Measurements from ENCODE around the gene SPAG4.

SPAG4 gene

DNA sequence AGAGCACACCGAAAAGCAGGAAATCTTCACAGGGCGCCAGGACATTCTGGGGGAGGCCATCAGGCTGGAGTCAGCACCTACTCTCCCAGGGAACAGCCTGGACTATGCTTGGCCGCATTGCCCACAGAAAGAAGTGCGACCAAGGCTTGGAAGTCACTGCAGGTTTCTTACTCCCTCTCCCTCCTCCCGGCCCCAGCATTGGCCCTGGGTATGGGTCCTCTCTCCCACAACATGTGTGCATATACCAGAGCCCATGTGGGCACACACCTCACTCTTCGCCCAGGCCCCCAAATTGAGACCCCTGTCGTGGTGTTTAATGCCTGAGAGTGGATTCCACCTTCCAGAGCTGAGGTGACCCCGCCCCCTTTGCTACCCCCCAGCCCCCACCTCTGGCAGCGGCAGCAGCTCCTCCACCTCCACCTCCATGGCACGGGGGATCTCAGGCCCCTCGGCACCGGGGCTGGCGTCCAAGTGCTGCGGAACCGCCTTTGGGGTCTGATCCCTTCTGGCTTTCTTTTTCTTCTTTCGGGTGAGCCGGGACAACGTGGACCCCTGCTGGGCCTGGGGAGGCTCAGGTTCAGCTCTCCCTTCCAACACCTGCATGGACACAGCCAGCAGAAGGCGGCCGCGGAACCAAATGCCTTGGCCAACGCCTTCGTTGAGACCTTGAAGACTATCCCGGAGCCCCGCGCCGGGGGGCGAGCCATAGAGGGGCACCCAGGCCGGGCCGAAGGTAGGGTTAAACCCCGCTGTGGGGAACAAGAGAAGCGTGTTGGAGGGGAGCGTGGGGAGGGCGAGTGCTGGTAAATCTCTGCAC lies 15.2 kb upstream of the SPAG4 start:
- no peak for DNase-seq

DNA sequence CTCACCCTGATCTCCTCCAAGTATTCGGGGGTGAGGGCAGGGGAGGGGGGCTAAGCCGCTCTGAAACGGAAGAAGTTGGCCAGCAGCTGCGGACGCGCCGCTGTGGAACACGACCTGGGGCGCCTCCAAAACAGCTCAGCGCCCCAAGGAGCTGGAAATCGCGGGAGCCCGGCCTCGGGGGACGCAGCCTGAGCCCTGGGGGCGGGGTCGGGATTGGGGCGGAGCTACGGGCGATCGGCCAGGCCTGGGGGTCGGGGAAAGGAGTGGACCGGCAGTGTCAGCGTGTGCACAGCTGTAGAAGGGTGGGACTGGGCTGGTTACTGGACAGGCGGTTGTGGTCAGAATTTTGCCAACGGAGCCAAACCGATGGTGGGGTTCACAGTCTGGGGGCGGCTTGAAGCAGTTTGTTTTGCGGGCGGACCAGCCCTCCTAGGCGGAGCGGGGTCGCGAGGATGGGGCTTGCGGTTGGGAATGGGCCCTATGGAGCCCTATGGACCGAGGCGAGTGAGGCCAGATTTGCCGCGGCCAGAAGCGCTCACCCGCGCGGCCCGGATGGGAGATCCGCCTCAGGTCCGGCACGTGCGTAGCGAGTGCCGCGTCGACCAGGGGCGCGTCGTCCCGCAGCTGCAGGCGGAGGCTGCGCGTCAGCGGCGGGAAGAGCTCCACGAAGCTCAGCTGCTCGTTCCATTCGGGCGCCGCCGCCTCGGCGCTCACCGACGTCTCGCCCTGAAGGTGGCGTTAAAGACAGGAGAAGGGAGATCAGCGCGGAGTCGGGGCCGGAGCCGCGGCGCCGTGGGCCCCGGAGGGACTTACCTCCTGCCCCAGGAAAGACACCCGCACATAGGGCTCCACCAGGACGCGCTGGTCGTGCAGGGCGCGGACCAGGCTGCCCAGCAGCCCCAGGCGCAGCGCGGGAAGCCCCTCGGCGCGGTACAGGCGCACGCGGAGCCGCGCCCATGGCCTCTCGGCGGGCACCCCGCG lies 14.3 kb upstream of the SPAG4 start:
- DNase-seq, result peak; percentile 79

DNA sequence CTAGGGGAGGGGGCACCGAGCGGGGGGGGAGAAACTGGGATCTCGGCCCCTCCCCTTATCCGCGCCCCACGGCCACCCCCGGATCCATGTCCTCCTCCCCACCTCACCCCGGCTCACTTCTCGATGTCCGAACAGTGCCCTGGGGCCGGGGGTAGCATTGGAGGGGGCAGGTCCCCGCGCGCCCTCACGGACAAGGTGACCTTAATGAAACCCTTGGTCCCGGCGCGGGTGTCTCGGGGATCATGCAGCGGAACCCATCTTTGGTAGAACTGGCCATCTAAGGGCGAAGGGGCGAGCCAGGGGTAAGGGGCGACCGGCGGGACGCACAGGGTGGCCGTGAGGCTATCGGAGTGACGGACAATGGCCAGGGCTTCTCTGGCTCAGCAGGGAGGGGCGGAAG lies 13.6 kb upstream of the SPAG4 start:
- no peak for DNase-seq

DNA sequence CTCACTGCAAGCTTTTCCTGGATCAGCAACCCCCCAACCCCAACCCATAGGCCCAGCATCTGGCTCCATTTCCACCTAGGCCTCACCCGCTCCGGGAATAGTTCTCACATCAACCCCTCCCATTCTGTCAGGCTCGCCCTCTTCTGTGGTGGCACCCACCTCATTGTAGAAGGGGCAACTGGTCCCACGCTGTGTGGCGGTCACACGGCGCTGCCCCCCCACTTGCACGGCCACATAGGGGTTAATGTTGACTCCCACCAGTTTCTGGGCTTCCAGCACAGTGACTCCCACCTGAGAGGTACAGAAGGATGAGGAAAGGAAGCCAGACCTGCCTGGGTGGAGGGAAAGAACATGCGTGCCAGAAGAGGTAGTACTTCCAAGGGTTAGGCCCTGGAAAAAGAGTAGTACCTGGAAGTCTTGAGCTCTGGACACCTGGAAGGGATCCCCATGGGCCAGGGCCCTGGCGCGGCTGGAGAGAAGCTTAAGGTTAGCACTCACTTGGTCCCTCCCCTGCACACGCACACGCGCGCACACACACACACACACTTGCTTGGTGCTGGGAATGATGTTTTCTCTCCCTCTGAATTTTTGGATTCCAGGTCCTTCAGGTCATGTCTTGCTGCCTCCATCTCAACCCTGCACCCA lies 12.7 kb upstream of the SPAG4 start:
- no peak for DNase-seq

DNA sequence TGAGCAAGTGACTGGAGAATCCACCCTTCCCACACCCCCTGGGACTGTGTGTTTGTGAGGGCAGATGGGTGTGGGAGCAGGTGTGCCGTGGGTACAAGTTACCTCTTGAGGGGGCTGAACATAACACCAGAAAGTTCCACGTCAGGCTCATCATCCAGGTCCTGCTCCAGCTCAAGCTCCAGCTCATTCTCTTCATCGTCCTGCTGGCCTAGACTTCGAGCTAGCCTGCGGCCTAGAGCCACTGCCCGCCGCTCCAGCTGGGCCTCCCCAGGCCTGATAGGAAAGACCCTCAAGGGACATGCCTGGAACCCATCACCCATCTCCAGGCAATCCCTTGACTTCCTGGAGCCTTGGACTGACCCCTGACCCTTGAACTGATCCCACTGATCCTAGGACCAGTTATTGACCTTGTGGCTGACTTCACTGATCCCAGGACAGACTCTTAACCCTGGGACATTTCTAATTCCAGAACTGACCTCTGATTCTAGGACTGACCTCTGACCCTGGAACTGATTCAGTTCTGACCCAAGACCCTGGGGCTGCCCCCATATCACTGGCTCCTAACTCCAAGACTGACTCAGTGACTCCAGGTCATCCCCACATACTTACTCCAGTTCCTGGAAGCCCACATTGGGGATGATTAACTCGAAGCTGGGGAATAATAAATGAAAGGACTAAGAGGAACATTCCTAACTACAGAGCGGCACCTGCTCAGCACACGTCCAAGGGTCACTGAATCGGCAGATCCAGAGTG lies 11.8 kb upstream of the SPAG4 start:
- DNase-seq, result no peak

DNA sequence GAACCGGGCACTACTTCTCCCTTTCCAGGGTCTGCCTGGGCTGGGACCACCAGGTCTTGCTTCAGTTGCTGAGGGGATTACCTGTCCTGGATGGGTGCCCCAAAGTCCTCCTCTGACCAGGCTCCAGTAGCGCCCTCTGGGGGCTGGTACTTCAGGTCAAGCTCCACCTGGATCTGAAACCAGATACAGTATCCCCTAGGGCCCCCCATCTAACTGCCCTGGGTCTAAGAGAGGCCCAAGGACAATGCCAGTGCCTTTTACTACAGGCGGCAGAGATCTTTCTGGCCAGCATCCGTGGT lies 11.2 kb upstream of the SPAG4 start:
- peak; percentile 13 for DNase-seq

DNA sequence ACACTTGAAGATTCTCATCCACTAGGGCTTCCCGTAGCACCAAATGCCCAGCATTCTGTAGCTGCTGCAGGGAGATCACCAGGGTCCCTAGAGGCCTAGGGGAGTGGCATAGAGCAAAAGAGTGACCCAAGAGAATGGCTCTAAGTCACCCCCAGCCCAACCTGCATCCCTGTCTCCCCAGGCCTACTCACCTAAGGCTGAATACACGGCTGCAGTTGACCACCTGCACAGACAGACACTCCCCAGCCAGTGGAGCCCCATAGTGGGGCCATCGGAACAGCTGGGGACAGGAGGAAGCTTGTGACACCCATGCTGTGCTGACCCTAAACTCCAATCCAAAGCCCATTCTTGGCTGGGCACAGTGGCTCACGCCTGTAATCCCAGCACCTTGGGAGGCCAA lies 9.5 kb upstream of the SPAG4 start:
- DNase-seq, result no peak

DNA sequence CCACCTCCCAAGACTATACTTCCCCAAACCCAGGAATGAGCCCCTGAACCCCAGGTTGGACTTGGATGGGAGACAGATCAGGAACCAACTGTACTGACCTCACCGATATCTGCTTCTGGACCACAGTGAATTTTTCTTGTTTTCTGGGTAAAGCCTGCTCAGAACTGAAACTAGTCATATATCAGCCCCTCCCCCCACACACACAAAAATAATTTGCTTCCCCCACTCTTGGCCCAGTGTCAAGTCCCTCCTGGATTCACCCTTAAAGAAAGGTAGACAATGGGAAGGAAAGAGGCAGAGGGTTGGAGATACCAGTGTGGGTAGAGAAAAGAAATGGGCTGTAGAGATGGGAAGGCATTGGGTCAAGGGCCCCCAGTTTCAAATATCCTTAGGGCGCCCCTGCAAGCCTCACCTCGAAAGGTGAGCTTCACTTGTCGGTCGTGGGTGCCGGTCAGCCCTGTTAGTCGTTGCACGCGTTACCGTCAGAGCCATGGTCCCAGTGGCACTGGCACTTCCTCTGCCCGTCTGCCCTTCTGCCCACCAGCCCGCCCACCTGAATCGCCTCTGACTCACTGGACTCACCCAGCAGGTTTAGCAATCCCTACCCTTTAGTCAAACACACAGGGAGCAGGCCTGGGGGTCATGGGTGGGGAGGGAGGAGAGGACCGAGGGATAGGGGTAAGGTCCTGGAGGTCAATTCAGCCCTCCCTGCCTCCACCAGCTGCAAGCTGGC lies 8.5 kb upstream of the SPAG4 start:
- DNase-seq, result no peak

DNA sequence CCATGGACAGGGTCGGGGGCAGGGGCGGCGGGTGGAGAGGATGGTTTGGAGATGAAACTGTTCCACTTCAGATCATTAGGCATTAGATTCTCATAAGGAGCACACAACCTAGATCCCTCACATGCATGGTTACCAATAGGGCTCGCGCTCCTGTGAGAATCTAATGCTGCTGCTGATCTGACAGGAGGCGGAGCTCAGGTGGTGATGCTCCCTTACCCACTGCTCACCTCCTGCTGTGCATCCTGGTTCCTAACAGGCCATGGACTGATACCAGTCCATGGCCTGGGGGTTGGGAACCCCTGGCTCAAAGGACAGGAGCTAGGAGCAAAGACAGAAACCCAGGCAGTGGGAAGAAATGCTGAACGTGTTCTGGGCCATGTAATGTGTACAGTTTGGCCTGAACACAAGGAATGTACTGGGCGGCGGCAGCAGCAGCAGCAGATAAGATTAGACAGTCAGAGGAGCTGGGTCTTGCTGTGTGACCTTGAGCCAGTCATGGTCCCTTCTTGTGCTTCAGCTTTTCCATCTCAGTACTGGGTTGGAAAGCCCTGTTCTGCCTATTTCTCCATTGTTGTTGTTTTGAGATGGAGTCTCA lies 4.7 kb upstream of the SPAG4 start:
- no peak for DNase-seq

DNA sequence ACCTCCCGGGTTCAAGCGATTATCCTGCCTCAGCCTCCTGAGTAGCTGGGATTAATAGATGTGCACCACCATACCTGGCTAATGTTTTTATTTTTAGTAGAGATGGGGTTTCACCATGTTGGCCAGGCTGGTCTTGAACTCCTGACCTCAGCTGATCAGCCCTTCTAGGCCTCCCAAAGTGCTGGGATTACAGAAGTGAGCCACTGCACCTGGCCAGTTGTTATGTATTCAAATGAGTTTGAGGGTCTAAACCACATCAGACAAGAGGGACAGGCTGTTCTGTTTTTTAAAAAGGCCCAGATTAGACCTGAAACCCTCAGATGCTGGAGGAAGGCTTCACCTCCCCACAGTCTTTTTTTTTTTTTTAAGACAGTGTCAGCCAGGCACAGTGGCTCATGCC lies 4.1 kb upstream of the SPAG4 start:
- DNase-seq, result no peak

DNA sequence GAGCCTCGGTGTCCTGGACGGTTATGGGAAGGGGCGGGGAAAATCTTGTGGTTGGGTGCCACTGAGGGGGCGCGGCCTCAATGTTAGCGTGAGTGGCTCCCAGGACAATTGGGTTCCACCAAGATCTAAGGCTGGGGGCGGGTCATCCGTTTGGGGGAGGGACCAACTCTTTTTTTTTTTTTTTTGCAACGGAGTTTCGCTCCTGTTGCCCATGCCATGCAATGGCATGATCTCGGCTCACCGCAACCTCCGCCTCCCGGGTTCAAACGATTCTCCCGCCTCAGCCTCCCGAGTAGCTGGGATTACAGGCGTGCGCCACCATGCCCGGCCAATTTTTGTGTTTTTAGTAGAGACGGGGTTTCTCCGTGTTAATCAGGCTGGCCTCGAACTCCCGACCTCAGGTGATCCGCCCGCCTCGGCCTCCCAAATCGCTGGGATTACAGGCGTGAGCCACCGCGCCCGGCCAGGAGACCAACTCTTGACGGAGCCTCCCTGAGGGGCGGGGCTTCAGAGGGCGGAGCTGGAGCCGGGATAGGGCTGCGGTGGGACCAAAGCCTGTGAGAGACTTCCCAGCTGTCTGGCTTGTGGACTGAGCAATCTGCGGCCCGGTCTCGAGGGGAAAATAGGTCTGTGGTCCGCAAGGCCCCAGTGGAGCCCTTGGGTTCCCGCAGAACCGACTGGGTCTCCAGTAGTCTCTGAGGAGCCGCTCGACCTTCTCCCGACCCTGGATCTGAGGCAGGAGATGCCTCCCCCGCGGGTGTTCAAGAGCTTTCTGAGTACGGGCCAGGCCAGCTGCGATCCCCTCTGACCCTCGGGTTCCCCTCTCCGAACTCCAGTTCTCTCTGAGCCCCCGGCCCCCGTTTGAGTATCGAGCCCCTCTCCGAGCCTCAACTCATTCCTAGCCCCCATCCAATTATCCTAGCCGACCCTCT lies 1.1 kb downstream of the SPAG4 start:
- DNase-seq, result peak; percentile 25

DNA sequence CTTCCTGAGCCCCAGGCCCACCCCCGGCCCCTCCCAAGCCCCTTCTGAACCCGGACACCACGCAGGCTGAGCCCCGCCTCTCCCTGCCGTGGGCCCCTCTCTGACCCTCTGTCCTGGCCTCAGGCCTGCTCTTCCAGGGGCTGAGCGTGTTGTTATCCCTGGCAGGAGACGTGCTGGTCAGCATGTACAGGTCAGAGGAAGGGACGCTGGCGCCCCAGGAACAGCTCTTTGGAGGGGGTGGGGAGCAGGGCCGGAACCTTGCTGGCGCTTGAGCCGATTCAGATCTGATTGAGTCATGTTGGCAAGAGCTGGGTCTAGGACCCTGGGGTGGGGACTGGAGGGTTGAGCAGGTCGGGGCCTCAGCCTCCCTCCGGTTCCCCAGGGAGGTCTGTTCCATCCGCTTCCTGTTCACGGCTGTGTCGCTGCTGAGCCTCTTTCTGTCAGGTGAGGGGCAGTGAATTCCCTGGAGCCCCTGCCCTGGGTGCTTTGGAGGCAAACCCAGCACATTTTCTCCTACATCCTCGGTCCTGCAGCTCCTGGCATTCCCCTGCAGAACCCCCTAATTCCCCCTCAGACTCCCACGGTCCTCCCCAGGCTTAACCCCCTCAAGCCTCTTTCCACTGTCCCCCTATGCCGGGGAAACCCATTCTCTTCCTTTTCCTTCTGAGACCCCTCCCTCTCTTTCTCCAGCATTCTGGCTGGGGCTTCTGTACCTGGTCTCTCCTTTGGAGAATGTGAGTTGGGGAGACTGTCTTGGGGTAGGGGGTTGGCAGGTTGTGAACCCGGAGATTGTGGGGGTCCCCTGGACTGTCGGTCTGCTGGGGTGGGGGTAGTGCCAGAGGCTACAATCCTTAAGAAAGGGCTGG lies 2.0 kb downstream of the SPAG4 start:
- DNase-seq, result peak; percentile 19

DNA sequence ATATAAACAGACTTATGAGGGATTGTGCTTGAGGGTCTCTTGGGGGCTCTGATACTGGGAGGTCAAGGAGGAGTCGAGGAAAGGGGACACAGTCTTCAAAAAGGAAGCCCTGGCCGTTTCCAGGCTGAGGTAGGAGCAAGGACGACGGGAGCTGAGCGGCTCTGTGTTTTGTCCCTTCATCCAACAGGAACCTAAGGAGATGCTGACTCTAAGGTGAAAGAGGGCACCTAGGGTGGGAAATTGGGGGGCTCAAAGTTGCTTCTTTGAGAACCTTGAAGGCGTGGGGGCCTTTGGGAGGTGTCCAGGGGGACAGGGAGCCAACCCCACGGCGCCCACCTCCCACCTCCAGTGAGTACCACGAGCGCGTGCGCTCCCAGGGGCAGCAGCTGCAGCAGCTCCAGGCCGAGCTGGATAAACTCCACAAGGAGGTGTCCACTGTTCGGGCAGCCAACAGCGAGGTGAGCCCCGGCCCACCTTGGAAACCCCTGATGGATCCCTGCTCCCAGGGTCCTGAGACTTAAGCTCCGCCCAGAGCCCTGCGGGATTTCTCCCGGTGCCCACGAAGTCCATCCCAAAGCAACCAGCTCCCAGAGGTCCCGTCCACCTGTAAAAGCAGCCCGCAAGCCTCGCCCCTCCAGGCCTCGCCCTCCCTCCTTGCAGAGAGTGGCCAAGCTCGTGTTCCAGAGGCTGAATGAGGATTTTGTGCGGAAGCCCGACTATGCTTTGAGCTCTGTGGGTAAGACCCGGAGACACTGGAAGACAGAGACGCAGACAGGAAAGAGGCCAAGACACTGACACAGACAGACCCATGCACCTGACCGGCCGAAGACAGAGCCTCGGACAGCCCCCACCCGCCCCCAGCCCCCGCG lies 2.9 kb downstream of the SPAG4 start:
- peak; percentile 6 for DNase-seq

DNA sequence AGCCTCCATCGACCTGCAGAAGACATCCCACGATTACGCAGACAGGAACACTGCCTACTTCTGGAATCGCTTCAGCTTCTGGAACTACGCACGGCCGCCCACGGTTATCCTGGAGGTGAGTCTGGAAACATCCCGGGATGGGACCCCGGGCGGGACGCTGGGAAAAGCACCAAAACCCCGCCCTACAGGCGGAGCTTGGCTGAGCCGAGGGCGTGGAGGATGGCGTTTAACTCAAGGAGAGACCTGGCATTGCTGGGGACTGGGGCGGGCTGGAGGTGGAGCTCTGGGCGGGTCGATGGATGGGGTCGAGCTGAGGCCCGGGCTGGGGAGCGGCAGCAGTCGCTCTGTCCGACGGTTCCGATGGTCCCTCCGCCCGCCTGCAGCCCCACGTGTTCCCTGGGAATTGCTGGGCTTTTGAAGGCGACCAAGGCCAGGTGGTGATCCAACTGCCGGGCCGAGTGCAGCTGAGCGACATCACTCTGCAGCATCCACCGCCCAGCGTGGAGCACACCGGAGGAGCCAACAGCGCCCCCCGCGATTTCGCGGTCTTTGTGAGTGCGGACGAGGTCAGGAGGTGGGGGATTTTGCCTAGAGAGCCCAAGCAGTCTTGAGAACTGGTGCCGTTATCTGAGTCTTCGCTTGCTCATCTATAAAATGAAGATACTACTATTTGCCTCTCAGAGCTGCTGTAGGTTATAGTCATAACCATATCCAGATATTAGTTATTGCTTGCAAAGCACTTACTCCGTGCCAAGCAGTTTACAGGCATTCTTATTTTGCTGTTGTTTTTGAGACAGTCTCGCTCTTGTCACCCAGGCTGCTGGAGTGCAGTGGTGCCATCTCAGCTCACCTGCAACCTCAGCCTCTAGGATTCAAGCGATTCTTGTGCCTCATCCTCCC lies 3.8 kb downstream of the SPAG4 start:
- peak; percentile 71 for DNase-seq

DNA sequence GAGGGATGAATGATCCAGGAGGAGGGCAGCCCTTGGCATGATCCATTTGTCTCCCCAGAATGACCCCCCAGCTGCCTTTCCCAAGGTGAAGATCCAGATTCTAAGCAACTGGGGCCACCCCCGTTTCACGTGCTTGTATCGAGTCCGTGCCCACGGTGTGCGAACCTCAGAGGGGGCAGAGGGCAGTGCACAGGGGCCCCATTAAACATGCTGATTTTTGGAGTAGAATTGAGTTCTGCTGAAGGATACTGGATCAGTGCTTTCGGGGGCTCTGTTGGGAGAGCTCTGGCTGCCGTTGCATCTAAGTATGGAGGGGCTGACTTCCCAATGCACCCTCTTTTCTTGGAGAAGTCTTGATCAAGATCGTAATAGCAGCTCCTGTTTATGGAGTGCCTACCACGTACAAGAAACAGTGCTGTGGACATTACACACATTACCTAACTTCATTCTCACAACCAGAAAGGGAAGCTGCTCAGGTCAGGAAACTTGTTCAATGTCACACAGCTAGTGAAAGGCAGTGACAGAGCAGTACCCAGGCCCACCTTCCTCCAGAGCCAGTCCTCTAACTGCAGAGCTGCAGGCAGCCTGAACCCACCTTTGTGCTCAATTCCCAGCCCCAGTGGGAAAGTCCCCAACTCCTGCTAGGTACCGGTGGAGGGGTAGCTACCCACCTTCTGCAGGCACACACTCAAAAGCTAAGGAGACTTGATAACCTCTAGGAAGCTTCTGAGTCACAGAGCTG lies 5.4 kb downstream of the SPAG4 start:
- no peak for DNase-seq

DNA sequence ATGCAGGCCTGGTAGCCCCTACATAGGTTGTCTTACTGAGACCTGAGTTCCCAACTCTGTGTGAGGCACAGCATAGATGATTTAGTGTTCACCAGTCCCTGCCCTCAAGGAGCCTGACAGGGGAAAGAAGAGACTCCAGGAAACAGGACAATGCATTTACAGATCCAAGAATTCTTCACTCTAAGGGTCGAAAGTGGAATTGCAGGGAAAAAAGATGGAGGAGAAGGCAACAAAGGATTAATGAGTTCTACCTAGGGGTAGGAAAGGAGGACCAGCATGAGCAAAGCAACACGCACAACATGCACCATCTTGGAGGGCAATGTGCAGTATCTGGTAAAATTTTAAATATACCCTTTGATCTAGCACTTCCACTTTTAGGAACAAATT lies 5.9 kb downstream of the SPAG4 start:
- DNase-seq, result no peak
